SK-N-SH treated with all-trans-retinoic acid at 6 μM for 48 hours (cell line): ENCODE data around the gene SOHLH2.

Source experiments
- ATAC-seq: fragments of 200-7000 bp; cut with Tn5 transposase; 3 replicates; pipeline ENCODE4 v1.9.1; 2020; ENCODE audit warnings: mild to moderate bottlenecking, moderate library complexity
- ARNTL ChIP-seq: fragments of 450-650 bp; formaldehyde crosslinking; IDR thresholded peaks from 2 replicates; pipeline ENCODE4 v1.5.0; 2020; ENCODE audit warnings: low read depth, mild to moderate bottlenecking, moderate library complexity, borderline replicate concordance
- BACH2 ChIP-seq: fragments of 250-450 bp; sonication (Bioruptor Pico); IDR thresholded peaks from 2 replicates; pipeline ENCODE4 v1.9.0; 2021; ENCODE audit warnings: mild to moderate bottlenecking, borderline replicate concordance
- CREB5 ChIP-seq: fragments of 250-450 bp; sonication (Bioruptor Pico); IDR thresholded peaks from 2 replicates; pipeline ENCODE4 v1.5.1; 2020; ENCODE audit warnings: low read depth, mild to moderate bottlenecking, moderate library complexity
- CSRNP3 ChIP-seq: fragments of 250-450 bp; sonication (Bioruptor Pico); IDR thresholded peaks from 2 replicates; pipeline ENCODE4 v1.5.1; 2021; ENCODE audit warnings: mild to moderate bottlenecking, moderate library complexity
- ESRRG ChIP-seq: fragments of 250-450 bp; sonication (Bioruptor Pico); IDR thresholded peaks from 2 replicates; pipeline ENCODE4 v1.6.1; 2021; ENCODE audit warnings: mild to moderate bottlenecking
- GLIS3 ChIP-seq: fragments of 250-450 bp; sonication (Bioruptor Pico); IDR thresholded peaks from 2 replicates; pipeline ENCODE4 v1.5.0; 2020; ENCODE audit warnings: mild to moderate bottlenecking, moderate library complexity
- ISL1 ChIP-seq: fragments of 250-450 bp; sonication (Bioruptor Pico); IDR thresholded peaks from 2 replicates; pipeline ENCODE4 v2.1.2; 2022; ENCODE audit warnings: mild to moderate bottlenecking, moderate library complexity
- OSR1 ChIP-seq: fragments of 250-450 bp; sonication (Bioruptor Pico); IDR thresholded peaks from 2 replicates; pipeline ENCODE4 v1.8.0; 2022; ENCODE audit warnings: moderate library complexity, mild to moderate bottlenecking, inconsistent platforms
- PATZ1 ChIP-seq: fragments of 250-450 bp; sonication (Bioruptor Pico); IDR thresholded peaks from 2 replicates; pipeline ENCODE4 v1.8.0; 2020; ENCODE audit warnings: mild to moderate bottlenecking, moderate library complexity, borderline replicate concordance
- POU6F1 ChIP-seq: fragments of 250-450 bp; sonication (Bioruptor Pico); IDR thresholded peaks from 2 replicates; pipeline ENCODE4 v1.8.0; 2021; ENCODE audit warnings: low read depth, mild to moderate bottlenecking, moderate library complexity, borderline replicate concordance
- PPARA ChIP-seq: fragments of 250-450 bp; sonication (Bioruptor Pico); IDR thresholded peaks from 2 replicates; pipeline ENCODE4 v1.5.0; 2020; ENCODE audit warnings: mild to moderate bottlenecking, borderline replicate concordance
- RARB ChIP-seq: fragments of 250-450 bp; sonication (Bioruptor Pico); IDR thresholded peaks from 2 replicates; pipeline ENCODE4 v1.8.0; 2021; ENCODE audit warnings: mild to moderate bottlenecking, moderate library complexity
- SNAI2 ChIP-seq: fragments of 250-450 bp; sonication (Bioruptor Pico); IDR thresholded peaks from 2 replicates; pipeline ENCODE4 v1.5.0; 2020; ENCODE audit warnings: mild to moderate bottlenecking, moderate library complexity
- TOX ChIP-seq: fragments of 250-450 bp; sonication (Bioruptor Pico); IDR thresholded peaks from 2 replicates; pipeline ENCODE4 v1.8.0; 2021; ENCODE audit warnings: mild to moderate bottlenecking, moderate library complexity, borderline replicate concordance
- TSHZ2 ChIP-seq: fragments of 250-450 bp; sonication (Bioruptor Pico); IDR thresholded peaks from 2 replicates; pipeline ENCODE4 v1.5.0; 2020; ENCODE audit warnings: mild to moderate bottlenecking, moderate library complexity
- ZC3H10 ChIP-seq: fragments of 250-450 bp; sonication (Bioruptor Pico); IDR thresholded peaks from 2 replicates; pipeline ENCODE4 v1.5.1; 2021; ENCODE audit warnings: mild to moderate bottlenecking, moderate library complexity
- ZFP3 ChIP-seq: fragments of 250-450 bp; sonication (Bioruptor Pico); IDR thresholded peaks from 2 replicates; pipeline ENCODE4 v1.5.0; 2020; ENCODE audit warnings: mild to moderate bottlenecking, moderate library complexity
- ZFP30 ChIP-seq: fragments of 450-650 bp; formaldehyde crosslinking; IDR thresholded peaks from 2 replicates; pipeline ENCODE4 v1.5.0; 2022; ENCODE audit warnings: mild to moderate bottlenecking, moderate library complexity
- ZNF565 ChIP-seq: fragments of 450-650 bp; formaldehyde crosslinking; conservative IDR thresholded peaks from 2 replicates; pipeline ENCODE4 v1.5.0; 2020; ENCODE audit warnings: low read depth, mild to moderate bottlenecking, moderate library complexity
- ZNF70 ChIP-seq: fragments of 450-650 bp; formaldehyde crosslinking; IDR thresholded peaks from 2 replicates; pipeline ENCODE4 v1.5.0; 2020; ENCODE audit warnings: mild to moderate bottlenecking, moderate library complexity
- ZNF8 ChIP-seq: fragments of 450-650 bp; formaldehyde crosslinking; IDR thresholded peaks from 2 replicates; pipeline ENCODE4 v1.5.0; 2020; ENCODE audit warnings: mild to moderate bottlenecking, moderate library complexity

Gene SOHLH2

GRCh38 chr13:36244073-36244472, 29.7 kb upstream of the SOHLH2 start:
- TF ChIP-seq SNAI2 (no peak), ZNF565 (CRISPR knock-in tag) (no peak), RARB (no peak), ZNF8 (CRISPR knock-in tag) (no peak), PPARA (CRISPR knock-in tag) (no peak), ARNTL (CRISPR knock-in tag) (no peak), ZFP3 (CRISPR knock-in tag) (no peak), ESRRG (CRISPR knock-in tag) (no peak), PATZ1 (CRISPR knock-in tag) (no peak), ZFP30 (CRISPR knock-in tag) (no peak), TSHZ2 (no peak), TOX (CRISPR knock-in tag) (no peak), ZC3H10 (CRISPR knock-in tag) (no peak), ZNF70 (CRISPR knock-in tag) (no peak), ISL1 (CRISPR knock-in tag) (no peak), OSR1 (CRISPR knock-in tag) (no peak), POU6F1 (CRISPR knock-in tag) (no peak), CREB5 (CRISPR knock-in tag) (no peak), BACH2 (CRISPR knock-in tag) (no peak), GLIS3 (CRISPR knock-in tag) (no peak)
- ATAC-seq = no peak

GRCh38 chr13:36242761-36243160, 28.4 kb upstream of the SOHLH2 start:
- TF ChIP-seq CREB5 (CRISPR knock-in tag) (no peak), ISL1 (CRISPR knock-in tag) (no peak), PPARA (CRISPR knock-in tag) (no peak), TSHZ2 (no peak), CSRNP3 (CRISPR knock-in tag) (no peak)
- ATAC-seq = no peak
